ENCODE results near the gene SERAC1. TPM values are rescaled to one million over a fixed set of nuclear protein-coding genes. Genes with fewer than 3 reads are reported as not detected.

Gene SERAC1
- polyA plus RNA-seq, 3 donors = 2.6 to 5.6 (median 3.6) TPM

GRCh38 chr6:158068893-158069799 lies 98.9 kb downstream of the SERAC1 start:
- 73 to 80% (median 74%) methylated on average over 14 of the region's 14 CpGs for WGBS, 3 donors
- no peak overlapping the region for H3K27ac ChIP-seq (ENCODE audit: low read depth, low read length)

- 84 to 92% (median 89%) methylated on average over 10 of the region's 10 CpGs for WGBS, 3 donors
- no peak overlapping the region for H3K27ac ChIP-seq (ENCODE audit: low read depth, low read length)
These were observed 99.7 kb downstream of the SERAC1 start for GRCh38 chr6:158068156-158068892.

GRCh38 chr6:158067436-158068015 lies 100.5 kb downstream of the SERAC1 start:
- WGBS, 3 donors = 90 to 94% (median 91%) methylated on average over 10 of the region's 10 CpGs
- no peak overlapping the region for H3K27ac ChIP-seq (ENCODE audit: low read depth, low read length)

- no peak overlapping the region for H3K27ac ChIP-seq (ENCODE audit: low read depth, low read length)
- WGBS, 3 donors = 89 to 94% (median 92%) methylated on average over 23 of the region's 23 CpGs
These were observed 101.8 kb downstream of the SERAC1 start for GRCh38 chr6:158066136-158066781.

- WGBS, 3 donors = 88 to 94% (median 93%) methylated on average over 24 of the region's 24 CpGs
These were observed 103.3 kb downstream of the SERAC1 start for GRCh38 chr6:158064725-158065251.

GRCh38 chr6:158063736-158064135 lies 104.3 kb downstream of the SERAC1 start:
- H3K27ac ChIP-seq (ENCODE audit: low read depth, low read length) = no peak overlapping the region
- WGBS, 3 donors = 94 to 96% (median 95%) methylated on average over 11 of the region's 11 CpGs

More at GRCh38 chr6:158064725-158065251, 103.3 kb downstream of the SERAC1 start:
- H3K27ac ChIP-seq (ENCODE audit: low read depth, low read length) = no peak overlapping the region

- 87 to 97% (median 92%) methylated on average over 29 of the region's 29 CpGs for WGBS, 3 donors
These were observed 106.2 kb downstream of the SERAC1 start for GRCh38 chr6:158061709-158062461.

GRCh38 chr6:158061361-158061708 lies 106.7 kb downstream of the SERAC1 start:
- no peak overlapping the region for H3K27ac ChIP-seq (ENCODE audit: low read depth, low read length)
- 86 to 96% (median 93%) methylated on average over 5 of the region's 5 CpGs for WGBS, 3 donors

More at GRCh38 chr6:158061709-158062461, 106.2 kb downstream of the SERAC1 start:
- H3K27ac ChIP-seq (ENCODE audit: low read depth, low read length) = no peak overlapping the region

- 44 to 65% (median 56%) methylated on average over 11 of the region's 11 CpGs for WGBS, 3 donors
- H3K27ac ChIP-seq (ENCODE audit: low read depth, low read length) = peak overlapping the region; percentile 11
These were observed 107.4 kb downstream of the SERAC1 start for GRCh38 chr6:158060455-158061360.

Other genes with a start within 250 kb of the SERAC1 start
- gene SYNJ2, start 186.4 kb downstream of the SERAC1 start, polyA plus RNA-seq = 1 to 10 TPM; 2.6 to 6.0 (median 3.8) TPM
- 10 to 100 TPM in 1 of 3 donors, 1 to 10 TPM in 2; 4.3 to 13.5 (median 7.3) TPM for gene GTF2H5, start 88 bp upstream of the SERAC1 start, polyA plus RNA-seq
- 1 to 10 TPM; 2.5 to 7.3 (median 6.6) TPM for gene TULP4, start 144.2 kb upstream of the SERAC1 start, polyA plus RNA-seq

All from adipose tissue (tissue), 3 donors.